ENCODE measurements around the gene C1QC. TPM values are rescaled to one million over a fixed set of nuclear protein-coding genes. Genes with fewer than 3 reads are reported as not detected.
A peak's percentile ranks its signal among the peaks of the same experiment; 100 is the strongest.

C1QC gene
- total RNA-seq, 1 experiment from 2014 or later: not detected

- H3K9ac ChIP-seq (ENCODE audit: extremely low read depth, insufficient read length, low read length): no peak overlapping the region
- no peak overlapping the region for H2BK120ac ChIP-seq (ENCODE audit: low read depth, low read length, poor library complexity, severe bottlenecking)
- H3K27me3 ChIP-seq (ENCODE audit: insufficient read depth, low read length): no peaks in the 10 kb centered on the region
- no peak overlapping the region for H3K23ac ChIP-seq (ENCODE audit: insufficient read length, low read depth, low read length)
- no peak overlapping the region for H2AFZ ChIP-seq (ENCODE audit: low read length)
- peak overlapping the region; percentile 24; the same call in 1 of the 2 replicates for H3K14ac ChIP-seq (ENCODE audit: insufficient read depth, low read length)
- H2BK12ac ChIP-seq (ENCODE audit: insufficient read length, low read depth, low read length): no peak overlapping the region
- H4K91ac ChIP-seq (ENCODE audit: insufficient read length, low read depth, low read length): no peak overlapping the region
- no peak overlapping the region for H3K18ac ChIP-seq (ENCODE audit: insufficient read length, low read depth, low read length)
- TF ChIP-seq CTCF (conservative IDR thresholded peaks at IDR 0.05): no peak
- H3K79me1 ChIP-seq (ENCODE audit: insufficient read depth, low read depth, low read length, poor library complexity, severe bottlenecking): no peaks in the 10 kb centered on the region
- no peak overlapping the region for H3K27ac ChIP-seq (ENCODE audit: insufficient read length, low read depth, low read length)
- H3K4ac ChIP-seq (ENCODE audit: low read depth, low read length): no peak overlapping the region
- WGBS (ENCODE audit: extremely low coverage, insufficient read length, low lambda C conversion rate): no CpG with 5 or more reads among the region's 12 CpGs
- H3K9me3 Mint-ChIP-seq: no peaks in the 10 kb centered on the region; a peak in 1 of 5 replicates
- H3K9me3 ChIP-seq (ENCODE audit: control insufficient read depth, low read depth, low read length): no peaks in the 10 kb centered on the region
- H3K4me1 Mint-ChIP-seq: peaks cover 3 to 24% of the 10 kb centered on the region in 2 experiments
- no peak overlapping the region for H2BK5ac ChIP-seq (ENCODE audit: insufficient read length, low read length)
- no peak for DNase-seq
- no peak overlapping the region for H3T11ph ChIP-seq (ENCODE audit: low read length)
- no peak overlapping the region for H4K5ac ChIP-seq (ENCODE audit: insufficient read length, low read depth, low read length)
- no peaks in the 10 kb centered on the region for H4K20me1 ChIP-seq (ENCODE audit: control insufficient read depth, insufficient read depth, insufficient read length)
- H2BK15ac ChIP-seq (ENCODE audit: low read depth, low read length): no peak overlapping the region
- no peak overlapping the region for H2AK5ac ChIP-seq (ENCODE audit: insufficient read length, low read length)
- H3K23me2 ChIP-seq (ENCODE audit: insufficient read length, low read depth, low read length, poor library complexity, severe bottlenecking): no peaks in the 10 kb centered on the region
- H3K4me1 ChIP-seq (ENCODE audit: insufficient read depth, low read length): no peaks in the 10 kb centered on the region
- no peak overlapping the region for H4K8ac ChIP-seq (replicated peaks; ENCODE audit: insufficient read length, low read depth, low read length)
- no peak overlapping the region for H3K4me3 Mint-ChIP-seq
- no peak overlapping the region for H2BK20ac ChIP-seq (ENCODE audit: low read depth, low read length, poor library complexity, severe bottlenecking)
- H3K4me2 ChIP-seq (ENCODE audit: insufficient read depth, insufficient read length, low read length): no peak overlapping the region
- H3K79me2 ChIP-seq (ENCODE audit: insufficient read depth, low read length): no peaks in the 10 kb centered on the region
- H3K36me3 Mint-ChIP-seq (ENCODE audit: insufficient read depth in 1 of 3, low read depth in 3 of 3): no peaks in the 10 kb centered on the region
- H3K27me3 Mint-ChIP-seq (ENCODE audit: low read depth): peaks cover 3% of the 10 kb centered on the region
- H3K27ac Mint-ChIP-seq: no peak overlapping the region
- no peak overlapping the region for H3K56ac ChIP-seq (ENCODE audit: insufficient read length, low read depth, low read length)
These were observed 27.0 kb downstream of the C1QC start for GRCh38 chr1:22670352-22670975.

All from H9 (cell line).